Heart left ventricle (tissue), 16 donors: Measurements from ENCODE around the gene PHF11. TPM values are rescaled to one million over a fixed set of nuclear protein-coding genes. Genes with fewer than 3 reads are reported as not detected.
A peak's percentile ranks its signal among the peaks of the same experiment; 100 is the strongest.

Experiments used
- ATAC-seq, 4 donors: fragments of 200-7000 bp; cut with Tn5 transposase; one replicate each; pipeline ENCODE4 v1.9.1; 2020 to 2022; ENCODE audit warnings: moderate library complexity in 4 of 4, mild to moderate bottlenecking in 3 of 4, moderate number of reproducible peaks in 1 of 4
- DNase-seq, 5 donors: peaks; one replicate each; pipeline ENCODE4 v3.0.0-alpha.2; 2020
- H3K27ac ChIP-seq, 12 donors: fragments of 200-600 bp; sonication (generic) in 4 of 12; one replicate each; pipeline versions ENCODE4 v1.5.0 to v1.8.0; 2016 to 2022; ENCODE audit warnings: mild to moderate bottlenecking in 2 of 12
- H3K27me3 ChIP-seq, 9 donors: fragments of 200-600 bp; sonication (generic) in 2 of 9; one replicate each; pipeline versions ENCODE4 v1.5.1 to v1.8.0; 2016 to 2022; ENCODE audit warnings: mild to moderate bottlenecking in 3 of 9
- H3K36me3 ChIP-seq, 9 donors: fragments of 200-600 bp; sonication (generic) in 2 of 9; one replicate each; pipeline versions ENCODE4 v1.5.0 to v1.8.0; 2018 to 2022; ENCODE audit warnings: mild to moderate bottlenecking in 2 of 9
- H3K4me1 ChIP-seq, 12 donors: fragments of 200-600 bp; sonication (generic) in 4 of 12; one replicate each; pipeline versions ENCODE4 v1.5.0 to v1.8.0; 2016 to 2022; ENCODE audit warnings: mild to moderate bottlenecking in 3 of 12
- H3K4me3 ChIP-seq, 12 donors: fragments of 200-600 bp; sonication (generic) in 4 of 12; one replicate each; pipeline versions ENCODE4 v1.5.0 to v1.8.0; 2017 to 2022; ENCODE audit warnings: mild to moderate bottlenecking in 9 of 12, moderate library complexity in 4 of 12
- H3K9me3 ChIP-seq, 12 donors: fragments of 200-600 bp; sonication (generic) in 4 of 12; one replicate each; pipeline versions ENCODE4 v1.5.0 to v1.8.0; 2016 to 2022; ENCODE audit warnings: mild to moderate bottlenecking in 1 of 12
- POLR2A ChIP-seq, 2 donors: fragments of 450-650 bp; IDR thresholded peaks; one replicate each; pipeline ENCODE4 v1.6.1; 2017; ENCODE audit warnings: antibody characterized with exemption in 2 of 2, mild to moderate bottlenecking in 2 of 2, moderate library complexity in 2 of 2
- WGBS, 4 donors: extraction: QIAGEN DNeasy Blood & Tissue Kit in 2 of 4; methylation state at CpG; one replicate each; pipeline versions ENCODE4 v1.1.5 to v1.1.7; 2013 to 2018; 5-methylcytosine and 5-hydroxymethylcytosine counted together
- intact Hi-C, 10 donors: fragments of 100-400 bp; cut with DNase I; formaldehyde crosslinking; loops; one replicate each; pipeline versions ENCODE4 v1.11.1 to v1.14.2; 2022
- polyA plus RNA-seq, 2 donors: library from polyadenylated mRNA; stranded (reverse); fragments of 200-250 nt; gene quantifications; one replicate each; pipeline ENCODE4 v1.2.3, GENCODE V29; 2013
- total RNA-seq, 9 donors: library from RNA; depleted of rRNA in 2 of 9; stranded (reverse); fragments of >200 nt in 2 of 9; fragmentation: NEBNext Ultra II Directional in 3 of 9; extraction: Animal tissue kit (Norgen Biotek cat#: 25700) in 3 of 9; gene quantifications; one replicate each; pipeline versions ENCODE4 v1.1.0 to v1.2.4, GENCODE V29; 2016 to 2023
- TF ChIP-seq, protein P1 (sequence below), 12 donors: fragments of 200-600 bp; sonication (generic) in 4 of 12; IDR thresholded peaks; one replicate each; pipeline versions ENCODE4 v1.5.0 to v1.8.0; 2018 to 2022; ENCODE audit warnings: antibody characterized with exemption in 12 of 12, mild to moderate bottlenecking in 5 of 12
- donor health status: ischemic (EF 13 %, LVEDD 7.1; RV severe dilation, severe dysfunction).
- donor health status: healthy with polysubstance abuse.
- donor health status: DM: no; HTN: yes; CAD: no.
- donor health status: DM: no; HTN: no; CAD: no.
- donor health status: ischemic (EF 25% LVEDD 6.9; RV normal size, moderate dysfunction).
- donor health status: ischemic (EF 25% LVEDD 5.7; RV mildly dilated, moderate dysfunction).
- donor health status: healthy.
- donor health status: DM: yes; HTN: yes; CAD: no.
- donor health status: ischemic (EF 35%, LVEDD 5.7; RV mildly dilated, moderate dysfunction).
- donor health status: nonischemic (EF 11% LVEDD 7.7; RV severe dilation, severe dysfunction).
- donor health status: DM: yes; HTN: yes; CAD: no.
- donor health status: PGD.
- donor health status: ischemic (EF 29% LVEDD 5.4; RV normal size, mild dysfunction).
- donor health status: nonischemic (EF 23%, LVEDD 6.1; RV moderate dilation, normal function).

The PHF11 gene
- total and polyA plus RNA-seq, 11 donors = 13.7 to 48.5 (median 17.4) TPM

DNA sequence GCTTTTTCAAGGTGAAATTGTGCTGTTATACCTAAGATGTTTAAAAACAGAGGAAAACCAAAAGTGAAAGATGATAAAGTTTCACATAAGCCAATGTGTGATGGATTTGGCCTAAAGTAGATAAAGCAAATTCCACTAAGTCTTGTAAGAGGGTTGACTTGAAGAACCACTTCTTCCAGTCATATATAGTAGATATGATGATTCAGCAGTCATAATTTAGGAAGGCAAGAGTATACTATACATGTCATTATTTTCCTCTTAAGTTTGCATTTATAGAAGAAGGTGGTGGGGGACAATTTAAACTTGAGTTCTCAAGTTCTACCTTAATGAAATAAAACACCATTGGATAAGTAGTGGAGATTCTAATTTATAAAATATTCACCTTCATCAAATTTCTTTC is 37.3 kb downstream of the PHF11 start:
- intact Hi-C loops = no loop called here
- Histone ChIP-seq H3K36me3 (peaks cover 0 to 44% (median 14%) of the 10 kb centered on the region in 9 donors), H3K9me3 (no peaks in the 10 kb centered on the region), H3K27ac (peak overlapping the region in 7 of 12 donors; percentile 5 to 38 (median 28)), H3K4me3 (no peak overlapping the region), H3K4me1 (peaks cover 0 to 39% (median 2%) of the 10 kb centered on the region in 12 donors), H3K27me3 (no peaks in the 10 kb centered on the region)
- DNase-seq (no peak), ATAC-seq (no peak)
- no peak for TF ChIP-seq POLR2A (IDR thresholded peaks at IDR 0.05)
- TF ChIP-seq, protein P1, sequence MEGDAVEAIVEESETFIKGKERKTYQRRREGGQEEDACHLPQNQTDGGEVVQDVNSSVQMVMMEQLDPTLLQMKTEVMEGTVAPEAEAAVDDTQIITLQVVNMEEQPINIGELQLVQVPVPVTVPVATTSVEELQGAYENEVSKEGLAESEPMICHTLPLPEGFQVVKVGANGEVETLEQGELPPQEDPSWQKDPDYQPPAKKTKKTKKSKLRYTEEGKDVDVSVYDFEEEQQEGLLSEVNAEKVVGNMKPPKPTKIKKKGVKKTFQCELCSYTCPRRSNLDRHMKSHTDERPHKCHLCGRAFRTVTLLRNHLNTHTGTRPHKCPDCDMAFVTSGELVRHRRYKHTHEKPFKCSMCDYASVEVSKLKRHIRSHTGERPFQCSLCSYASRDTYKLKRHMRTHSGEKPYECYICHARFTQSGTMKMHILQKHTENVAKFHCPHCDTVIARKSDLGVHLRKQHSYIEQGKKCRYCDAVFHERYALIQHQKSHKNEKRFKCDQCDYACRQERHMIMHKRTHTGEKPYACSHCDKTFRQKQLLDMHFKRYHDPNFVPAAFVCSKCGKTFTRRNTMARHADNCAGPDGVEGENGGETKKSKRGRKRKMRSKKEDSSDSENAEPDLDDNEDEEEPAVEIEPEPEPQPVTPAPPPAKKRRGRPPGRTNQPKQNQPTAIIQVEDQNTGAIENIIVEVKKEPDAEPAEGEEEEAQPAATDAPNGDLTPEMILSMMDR (IDR thresholded peaks at IDR 0.05) = no peak

DNA sequence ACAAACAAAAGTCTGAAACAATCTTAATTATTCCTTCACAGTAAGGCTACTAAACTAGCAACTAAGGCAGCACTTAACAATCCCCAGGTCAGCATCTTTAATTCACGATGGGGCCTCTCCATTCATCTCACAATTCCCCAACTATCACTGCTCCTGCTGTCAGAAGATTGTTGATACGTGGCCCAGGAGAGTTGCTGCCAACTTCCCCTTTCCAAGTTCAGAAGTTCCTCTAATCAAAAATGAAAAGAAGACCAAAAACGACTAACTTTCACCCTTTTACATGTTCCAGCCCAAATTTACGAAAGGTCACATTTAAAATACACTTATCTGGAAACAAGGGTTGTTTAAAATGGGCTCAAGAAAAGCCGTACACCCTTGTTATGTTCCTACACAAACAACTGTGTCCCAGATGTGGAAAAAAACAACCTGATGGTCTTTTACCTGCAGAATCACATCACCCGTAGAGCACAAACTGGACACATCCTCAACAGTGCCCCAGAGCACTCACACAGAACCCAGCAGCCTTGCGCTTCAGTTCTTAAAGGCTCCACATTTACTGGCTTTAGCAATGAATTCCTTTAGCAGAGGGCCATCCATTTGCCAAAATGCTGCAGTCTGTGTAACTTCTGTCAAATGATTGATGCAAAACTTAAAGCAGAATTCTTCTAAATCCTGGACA is 38.0 kb downstream of the PHF11 start:
- peak overlapping the region in 2 of 12 donors; percentile 24 to 38 for H3K27ac ChIP-seq
- intact Hi-C loops = no loop called here
- TF ChIP-seq POLR2A (IDR thresholded peaks at IDR 0.05) = no peak
- TF ChIP-seq, protein P1 (IDR thresholded peaks at IDR 0.05) = no peak

DNA sequence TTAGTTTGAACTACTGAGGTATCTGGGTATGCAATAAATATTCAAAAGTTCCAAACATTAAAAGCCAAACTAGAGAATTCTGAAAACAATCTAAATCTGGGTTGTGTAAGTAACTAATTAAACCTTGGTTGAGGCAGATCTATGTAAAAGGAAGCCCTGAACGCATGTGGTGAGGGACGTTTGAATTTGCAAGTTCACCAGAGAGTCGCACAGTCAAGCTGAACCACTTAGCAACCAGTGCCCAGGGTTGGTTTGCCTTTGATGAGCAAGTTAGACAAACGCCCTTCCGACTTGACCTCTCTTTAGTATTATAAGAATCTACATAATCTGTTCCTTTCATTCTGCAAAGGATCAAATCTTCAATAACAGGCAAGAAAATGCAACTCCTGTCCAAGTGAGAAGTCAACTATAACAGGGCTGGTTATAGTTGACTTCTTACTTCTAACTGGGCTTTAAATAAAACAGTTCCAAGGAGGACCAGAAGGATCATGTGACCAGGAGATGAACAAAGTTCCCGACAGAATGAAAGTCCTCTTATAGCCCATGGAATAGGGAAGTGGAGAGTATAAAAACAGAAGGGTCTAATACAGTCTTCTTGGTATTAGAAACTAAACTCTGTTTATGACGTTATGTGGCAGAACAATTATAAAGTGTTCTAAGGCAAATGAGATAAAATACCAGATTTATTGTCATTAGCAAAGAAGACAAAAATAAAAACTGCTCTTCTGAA is 40.6 kb downstream of the PHF11 start:
- TF ChIP-seq POLR2A (IDR thresholded peaks at IDR 0.05) = no peak
- TF ChIP-seq, protein P1 (IDR thresholded peaks at IDR 0.05) = no peak
- H3K4me1 ChIP-seq = peaks cover 0 to 49% (median 7%) of the 10 kb centered on the region in 12 donors
- no peaks in the 10 kb centered on the region for H3K9me3 ChIP-seq
- no peak for DNase-seq
- 56 to 68% (median 59%) methylated on average over 7 of the region's 7 CpGs for WGBS, 4 donors
- intact Hi-C loops = no loop called here
- H3K36me3 ChIP-seq = peaks cover 0 to 54% (median 23%) of the 10 kb centered on the region in 9 donors
- H3K27me3 ChIP-seq = no peaks in the 10 kb centered on the region
- H3K27ac ChIP-seq = peak overlapping the region in 1 of 12 donors; percentile 63
- no peak overlapping the region for H3K4me3 ChIP-seq
- peak in 3 of 4 donors; percentile 21 to 56 (median 49) for ATAC-seq

More for the DNA sequence above, 38.0 kb downstream of the PHF11 start:
- Histone ChIP-seq H3K27me3 (no peaks in the 10 kb centered on the region), H3K4me1 (peaks cover 0 to 39% (median 3%) of the 10 kb centered on the region in 12 donors), H3K9me3 (no peaks in the 10 kb centered on the region), H3K36me3 (peaks cover 0 to 41% (median 7%) of the 10 kb centered on the region in 9 donors), H3K4me3 (no peak overlapping the region)
- no peak for ATAC-seq
- WGBS, 4 donors = 55 to 69% (median 64%) methylated on average over 7 of the region's 7 CpGs
- DNase-seq = no peak

DNA sequence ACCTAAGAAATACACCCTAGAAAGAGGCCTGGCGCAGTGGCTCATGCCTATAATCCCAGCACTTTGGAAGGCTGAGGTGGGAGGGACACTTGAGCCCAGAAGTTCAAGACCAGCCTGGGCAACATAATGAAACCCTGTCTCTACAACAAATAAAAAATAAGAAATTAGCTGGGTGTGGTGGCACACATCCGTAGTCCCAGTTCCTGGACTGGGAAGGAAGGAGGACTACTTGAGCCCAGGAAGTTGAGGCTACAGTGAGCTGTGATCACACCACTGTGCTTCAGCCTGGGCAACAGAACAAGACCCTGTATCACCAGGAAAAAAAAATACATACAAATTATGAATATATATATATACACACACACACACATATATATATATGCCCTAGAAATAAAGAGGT is 42.7 kb downstream of the PHF11 start:
- Histone ChIP-seq H3K27me3 (no peaks in the 10 kb centered on the region), H3K4me3 (no peak overlapping the region), H3K36me3 (peaks cover 0 to 68% (median 32%) of the 10 kb centered on the region in 9 donors), H3K27ac (no peak overlapping the region), H3K4me1 (peaks cover 0 to 38% (median 3%) of the 10 kb centered on the region in 12 donors), H3K9me3 (no peaks in the 10 kb centered on the region)
- TF ChIP-seq, protein P1 (IDR thresholded peaks at IDR 0.05) = no peak
- no peak for TF ChIP-seq POLR2A (IDR thresholded peaks at IDR 0.05)
- ATAC-seq (no peak), DNase-seq (no peak)
- intact Hi-C loops = no loop called here
- 77 to 84% (median 81%) methylated on average over 2 of the region's 2 CpGs for WGBS, 4 donors
